Measurements from ENCODE around the gene RPRD1B. TPM values are rescaled to one million over a fixed set of nuclear protein-coding genes. Genes with fewer than 3 reads are reported as not detected.
A peak's percentile ranks its signal among the peaks of the same experiment; 100 is the strongest.

RPRD1B gene
- total RNA-seq, 1 experiment from 2014 or later: 55.1 TPM

GRCh38 chr20:38139156-38139912 lies 105.8 kb downstream of the RPRD1B start:
- BruUV-seq (replicated peaks): no TSS peak
- no peaks in the 10 kb centered on the region for H4K20me1 ChIP-seq (ENCODE audit: insufficient read depth)
- peaks cover 4% of the 10 kb centered on the region; the same call in 1 of the 2 replicates for H3K79me2 ChIP-seq (ENCODE audit: low read depth)
- no peaks in the 10 kb centered on the region for H3K27me3 ChIP-seq (ENCODE audit: insufficient read depth, low read depth)
- H3K4me2 ChIP-seq: no peak overlapping the region
- peaks cover 92% of the 10 kb centered on the region for H3F3A ChIP-seq (ENCODE audit: insufficient read depth, low read depth)
- ChIA-PET CTCF (no interaction called here), POLR2A (ENCODE audit: unreplicated experiment) (no interaction called here)
- TF ChIP-seq CTCF (conservative IDR thresholded peaks at IDR 0.05) (no peak), EZH2 (IDR thresholded peaks at IDR 0.05; ENCODE audit: low read depth) (no peak)
- intact Hi-C loops (cut with micrococcal nuclease; ENCODE audit: unreplicated experiment): no loop called here
- no peak overlapping the region for H2AFZ ChIP-seq
- H3K36me3 ChIP-seq (ENCODE audit: low read depth): peaks cover 65% of the 10 kb centered on the region
- no peak overlapping the region for H3K4me3 ChIP-seq
- peak overlapping the region; percentile 34; the same call in 1 of the 2 replicates for H3K27ac ChIP-seq
- no peaks in the 10 kb centered on the region for H3K9me3 ChIP-seq (ENCODE audit: insufficient read depth, low read depth)
- peaks cover 59% of the 10 kb centered on the region for H3K4me1 ChIP-seq (replicated peaks; ENCODE audit: insufficient read depth)
- no peaks in the 10 kb centered on the region for H3K9me2 ChIP-seq (ENCODE audit: insufficient read depth)
- no peak for DNase-seq

- Histone ChIP-seq H3K9me2 (ENCODE audit: insufficient read depth) (no peaks in the 10 kb centered on the region), H3K9me3 (ENCODE audit: insufficient read depth, low read depth) (no peaks in the 10 kb centered on the region), H3K79me2 (ENCODE audit: low read depth) (peaks cover 4% of the 10 kb centered on the region; the same call in 1 of the 2 replicates), H3K4me1 (replicated peaks; ENCODE audit: insufficient read depth) (peaks cover 60% of the 10 kb centered on the region), H3F3A (ENCODE audit: insufficient read depth, low read depth) (peaks cover 93% of the 10 kb centered on the region), H2AFZ (no peak overlapping the region), H3K27ac (peak overlapping the region; percentile 34), H4K20me1 (ENCODE audit: insufficient read depth) (no peaks in the 10 kb centered on the region), H3K27me3 (ENCODE audit: insufficient read depth, low read depth) (no peaks in the 10 kb centered on the region), H3K4me2 (no peak overlapping the region), H3K4me3 (no peak overlapping the region), H3K36me3 (ENCODE audit: low read depth) (peaks cover 72% of the 10 kb centered on the region)
- BruUV-seq (replicated peaks): no TSS peak
- ChIA-PET CTCF (no interaction called here), POLR2A (ENCODE audit: unreplicated experiment) (no interaction called here)
- intact Hi-C loops (cut with micrococcal nuclease; ENCODE audit: unreplicated experiment): no loop called here
- DNase-seq: peak in 1 of 2 experiments; percentile 31
- TF ChIP-seq CTCF (conservative IDR thresholded peaks at IDR 0.05): no peak
- no peak for TF ChIP-seq EZH2 (IDR thresholded peaks at IDR 0.05; ENCODE audit: low read depth)
Observed at GRCh38 chr20:38139977-38140753, 106.6 kb downstream of the RPRD1B start.

GRCh38 chr20:38141204-38141888 lies 107.8 kb downstream of the RPRD1B start:
- H3F3A ChIP-seq (ENCODE audit: insufficient read depth, low read depth): peaks cover 93% of the 10 kb centered on the region
- peaks cover 60% of the 10 kb centered on the region for H3K4me1 ChIP-seq (replicated peaks; ENCODE audit: insufficient read depth)
- intact Hi-C loops (cut with micrococcal nuclease; ENCODE audit: unreplicated experiment): no loop called here
- H3K9me2 ChIP-seq (ENCODE audit: insufficient read depth): no peaks in the 10 kb centered on the region
- H4K20me1 ChIP-seq (ENCODE audit: insufficient read depth): no peaks in the 10 kb centered on the region
- H3K36me3 ChIP-seq (ENCODE audit: low read depth): peaks cover 76% of the 10 kb centered on the region
- no peaks in the 10 kb centered on the region for H3K27me3 ChIP-seq (ENCODE audit: insufficient read depth, low read depth)
- TF ChIP-seq CTCF (conservative IDR thresholded peaks at IDR 0.05): no peak
- no peak for TF ChIP-seq EZH2 (IDR thresholded peaks at IDR 0.05; ENCODE audit: low read depth)
- POLR2A ChIA-PET (ENCODE audit: unreplicated experiment): no interaction called here
- H3K79me2 ChIP-seq (ENCODE audit: low read depth): peaks cover 4% of the 10 kb centered on the region; the same call in 1 of the 2 replicates
- no peaks in the 10 kb centered on the region for H3K9me3 ChIP-seq (ENCODE audit: insufficient read depth, low read depth)
- no TSS peak for BruUV-seq (replicated peaks)
- H3K27ac ChIP-seq: peak overlapping the region; percentile 97
- CTCF ChIA-PET: no interaction called here
- H3K4me2 ChIP-seq: no peak overlapping the region
- no peak overlapping the region for H2AFZ ChIP-seq
- no peak for DNase-seq
- no peak overlapping the region for H3K4me3 ChIP-seq

All from PC-9 (cell line).